Left cardiac atrium (tissue), 4 donors: ENCODE measurements around the gene OR12D1. TPM values are rescaled to one million over a fixed set of nuclear protein-coding genes. Genes with fewer than 3 reads are reported as not detected.
"Not testable (repeated sequence)": the region's sequence is repeated elsewhere in the genome, so short reads cannot be mapped to it uniquely, and the experiment has no call there.

Experiments
- ATAC-seq, 2 donors: fragments of 200-7000 bp; cut with Tn5 transposase; one replicate each; pipeline ENCODE4 v1.9.1; 2020; ENCODE audit warnings: mild to moderate bottlenecking in 2 of 2, moderate library complexity in 2 of 2
- DNase-seq: peaks from one replicate; pipeline ENCODE4 v3.0.0-alpha.2; 2020
- intact Hi-C, 2 donors: fragments of 100-400 bp; cut with DNase I; formaldehyde crosslinking; loops; one replicate each; pipeline versions ENCODE4 v1.14.1 to v1.15.1; 2022 to 2023
- long read RNA-seq: library from polyadenylated mRNA; unstranded; transcript quantifications from one replicate; pipeline ENCODE4 v2.0.0, GENCODE V29; 2021
- total RNA-seq, 2 donors: library from RNA; stranded (reverse); fragmentation: NEBNext Ultra II Directional; extraction: Animal tissue kit (Norgen Biotek cat#: 25700); gene quantifications; one replicate each; pipeline ENCODE4 v1.2.1, GENCODE V29; 2021
- donor health status: DM: no; HTN: yes; CAD: no.
- donor health status: DM: no; HTN: yes; CAD: no; lungs with severe emphysema.
- donor health status: DM: yes; HTN: yes; CAD: no.
- donor health status: Dilated cardiomyopathy.

Gene OR12D1
- not detected for total RNA-seq
- long read RNA-seq = 0 reads

DNA sequence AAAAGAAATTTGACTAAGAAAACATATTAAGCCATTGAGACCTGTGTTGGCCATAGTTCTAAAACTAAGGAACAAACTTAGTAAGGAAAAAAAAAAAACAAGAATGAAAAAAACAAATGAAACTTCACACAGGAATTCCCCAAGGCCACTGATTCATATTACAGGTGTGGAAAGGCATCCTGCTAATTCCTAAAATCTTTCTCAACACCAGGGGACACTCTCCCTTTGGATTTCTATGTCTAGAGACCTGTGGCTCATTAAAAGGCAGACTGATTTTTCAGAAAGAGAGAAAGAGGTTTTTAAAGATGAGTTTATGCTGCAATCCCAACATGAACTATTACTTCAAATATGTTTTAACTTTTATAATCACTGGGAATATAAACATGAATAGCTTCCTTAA, at the start of gene OR12D1:
Gene OR12D1, plus strand, starts transcription at position 341 of the 400 bp plus-strand sequence.
- intact Hi-C loops = no loop called here
- no peak for ATAC-seq
- no peak for DNase-seq

- ATAC-seq = no peak
These were observed 46.0 kb upstream of the OR12D1 start, which contains the start of gene OR5V1 for GRCh38 chr6:29368765-29369164. Gene OR5V1 (minus strand): TSS chr6:29368865. CDS start chr6:29356195, 12,670 bp downstream.

GRCh38 chr6:29375191-29375590, 39.5 kb upstream of the OR12D1 start, which contains the start of gene OR12D3:
Gene OR12D3 (minus strand): TSS chr6:29375291. CDS start chr6:29375287, 4 bp downstream.
- ATAC-seq (no peak), DNase-seq (no peak)
- intact Hi-C loops = no loop called here

More at GRCh38 chr6:29368765-29369164, 46.0 kb upstream of the OR12D1 start, which contains the start of gene OR5V1:
- intact Hi-C loops = no loop called here
- DNase-seq = no peak

- DNase-seq (no peak), ATAC-seq (no peak)
- intact Hi-C loops = no loop called here
These were observed 38.7 kb upstream of the OR12D1 start for GRCh38 chr6:29376003-29376402.

DNA sequence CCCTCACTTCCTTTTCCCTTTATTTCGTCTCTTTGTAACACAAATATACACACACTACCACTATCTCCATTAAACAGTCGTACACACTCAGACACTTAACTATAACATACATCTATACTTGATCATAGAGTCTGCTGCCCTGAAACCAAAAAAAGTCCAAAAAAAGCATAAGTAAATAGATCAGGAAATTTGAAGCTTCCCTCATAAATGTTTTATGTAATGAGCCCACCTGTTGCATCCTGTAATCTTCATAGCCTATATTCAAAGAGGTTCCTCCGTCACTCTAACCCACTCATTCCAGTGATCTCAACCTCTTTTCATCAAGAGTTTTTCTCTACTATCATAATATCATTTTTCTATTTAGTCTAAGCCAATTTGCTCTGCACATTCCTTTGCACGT, 26.2 kb upstream of the OR12D1 start:
- intact Hi-C loops = no loop called here
- no peak for ATAC-seq
- no peak for DNase-seq

DNA sequence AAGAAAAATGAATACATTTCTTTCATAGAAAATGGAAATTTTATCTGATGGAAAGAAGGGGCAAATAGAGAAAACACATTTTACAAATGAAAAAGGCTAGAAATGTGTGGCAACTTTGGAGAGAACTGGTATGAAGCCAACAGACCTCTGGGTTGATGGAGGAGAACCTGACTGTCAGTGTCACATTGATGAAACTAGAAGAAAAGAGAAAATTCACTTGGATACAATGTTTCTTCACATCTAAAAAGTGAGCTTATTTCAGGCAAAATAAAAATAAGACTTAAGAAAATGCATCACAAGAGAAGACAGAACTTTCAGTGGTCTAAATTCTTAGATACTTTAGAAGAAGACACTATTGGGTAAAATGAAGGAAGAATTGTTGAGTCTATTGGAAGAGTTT, 19.4 kb upstream of the OR12D1 start, which contains the start of gene OR12D2:
Gene OR12D2, plus strand, starts transcription at position 301 of the 400 bp plus-strand sequence. CDS start 1,069 bp downstream, outside the sequence.
- ATAC-seq (no peak), DNase-seq (no peak)
- intact Hi-C loops = no loop called here

DNA sequence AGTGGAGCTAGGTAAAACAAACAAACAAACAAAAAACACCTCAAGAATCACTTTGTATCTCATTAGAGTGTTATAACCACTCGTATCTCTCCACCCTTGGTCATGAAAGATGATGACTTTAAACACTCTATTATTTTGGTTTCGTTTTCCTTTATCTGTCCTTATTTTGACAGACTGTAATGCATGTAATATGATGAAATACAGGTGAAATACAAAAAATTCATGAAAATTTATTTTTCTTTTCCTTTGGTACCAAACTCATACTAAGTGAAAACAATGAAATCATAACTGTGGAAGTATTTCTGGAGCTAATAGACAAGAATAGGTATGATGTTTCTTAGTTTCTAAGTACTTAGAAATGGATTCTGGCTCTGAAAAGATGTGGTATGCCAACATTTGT, 15.2 kb upstream of the OR12D1 start:
- ATAC-seq = no peak
- intact Hi-C loops = no loop called here
- DNase-seq = no peak

DNA sequence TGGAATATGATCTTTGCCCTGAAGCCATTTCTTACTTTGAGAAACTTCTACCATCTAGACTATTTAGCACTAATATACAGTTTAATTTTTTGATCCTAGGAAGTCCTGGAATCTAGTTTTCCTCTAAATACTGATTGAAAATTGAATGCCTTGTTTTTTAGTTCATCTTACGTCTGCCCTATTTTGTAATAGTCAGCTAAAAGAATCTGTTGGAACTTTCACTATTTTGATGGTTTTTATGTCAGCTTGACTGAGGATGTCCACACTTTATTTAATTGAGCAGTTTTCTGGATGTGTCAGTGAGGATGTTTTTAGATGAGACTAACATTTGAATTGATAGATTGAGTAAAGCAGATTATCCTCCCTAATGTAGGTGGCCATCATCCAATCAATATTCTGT, 10.9 kb upstream of the OR12D1 start:
- ATAC-seq (no peak), DNase-seq (no peak)
- intact Hi-C loops = no loop called here

DNA sequence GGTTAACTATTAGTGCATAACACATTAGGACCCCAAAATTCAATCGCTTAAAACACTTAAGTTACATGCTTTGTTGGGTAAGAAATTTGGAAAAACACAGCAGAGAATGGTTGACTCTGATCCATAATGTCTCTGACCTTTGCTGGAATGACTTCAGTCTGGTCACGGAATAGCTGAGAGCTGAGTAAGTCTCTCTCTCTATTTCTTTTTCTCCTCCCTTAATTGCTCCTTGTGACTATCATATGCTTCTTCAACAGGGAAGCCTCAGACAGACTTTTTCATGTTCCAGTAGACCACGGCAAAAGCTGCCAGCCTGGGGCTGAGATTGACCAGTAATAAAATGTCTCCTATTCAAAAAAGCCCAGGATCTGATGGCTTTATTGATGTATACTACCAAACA, 4.8 kb downstream of the OR12D1 start:
- intact Hi-C loops = no loop called here
- no peak for ATAC-seq
- no peak for DNase-seq

DNA sequence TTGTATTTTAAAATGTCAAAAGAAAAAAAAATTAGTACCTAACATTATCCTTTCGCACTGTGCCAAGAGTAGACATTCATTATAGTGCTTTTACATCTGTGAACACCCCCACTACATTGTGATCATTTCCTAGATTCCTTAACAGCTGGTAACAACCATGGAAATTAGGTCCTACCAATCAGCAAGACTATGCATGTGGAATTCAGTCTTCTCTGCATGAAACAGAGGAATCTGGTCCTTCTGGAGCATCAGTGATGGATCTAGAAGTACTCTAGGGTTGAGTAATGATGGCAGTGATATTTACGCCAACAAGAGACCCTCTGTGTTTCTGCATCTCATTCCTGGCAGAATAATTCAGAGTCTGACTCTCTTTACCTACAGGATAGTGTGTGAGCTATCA, 9.4 kb downstream of the OR12D1 start:
- no peak for ATAC-seq

DNA sequence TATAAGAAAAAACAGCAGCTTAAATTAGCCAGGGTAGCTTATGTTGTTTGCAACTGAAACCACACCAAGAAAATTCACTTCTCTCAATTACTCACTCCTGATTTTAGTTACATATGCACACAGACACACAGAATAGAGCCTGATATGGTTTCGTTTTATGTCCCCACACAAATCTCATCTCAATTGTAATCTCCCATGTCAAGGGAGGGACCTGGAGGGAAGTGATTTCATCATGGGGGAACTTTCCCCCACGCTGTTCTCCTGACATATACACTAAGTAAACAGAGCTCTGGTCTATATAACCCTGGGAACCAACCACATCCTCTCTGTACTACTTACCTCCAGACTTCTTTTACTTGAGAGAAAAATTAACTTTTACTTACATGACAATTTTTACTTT, 9.8 kb downstream of the OR12D1 start:
- ATAC-seq (no peak), DNase-seq (no peak)
- intact Hi-C loops = no loop called here

More for the DNA sequence above, 9.4 kb downstream of the OR12D1 start:
- DNase-seq = no peak
- intact Hi-C loops = no loop called here

DNA sequence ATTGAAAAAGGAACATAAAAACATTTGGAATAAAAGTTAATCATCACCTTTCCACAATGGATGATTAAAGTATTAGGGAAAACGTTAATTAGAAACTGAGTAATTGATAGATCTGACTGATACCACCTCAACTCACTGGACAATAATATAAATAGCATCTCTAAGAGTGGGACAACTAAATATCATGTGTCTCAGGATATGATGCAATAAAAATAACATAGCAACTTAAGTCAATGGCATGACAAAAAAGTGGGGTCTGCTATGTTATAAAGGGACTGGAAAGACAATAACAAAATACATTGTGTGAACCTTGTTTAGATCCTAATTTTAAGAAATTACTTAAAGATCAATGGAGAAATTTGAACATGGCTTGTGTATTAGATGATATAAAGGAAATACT, 10.3 kb downstream of the OR12D1 start:
- ATAC-seq (no peak), DNase-seq (no peak)
- intact Hi-C loops = no loop called here

DNA sequence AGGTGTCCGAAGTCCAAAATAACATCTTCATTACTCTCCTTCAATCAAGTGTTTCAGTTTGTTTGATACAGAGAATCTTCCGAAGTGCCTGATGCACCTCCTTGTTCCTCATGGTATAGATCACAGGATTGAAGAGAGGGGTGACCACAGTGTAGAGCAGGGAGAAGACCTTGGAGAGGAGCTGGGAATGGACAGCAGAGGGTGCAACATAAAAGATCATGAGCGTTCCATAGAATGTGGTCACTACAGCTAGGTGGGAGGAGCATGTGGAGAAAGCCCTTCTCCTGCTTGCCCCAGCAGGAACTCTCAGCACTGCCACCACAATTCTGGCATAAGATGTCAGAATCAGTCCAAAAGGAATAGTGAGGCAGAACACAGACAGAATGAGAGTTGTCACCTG, 11.9 kb downstream of the OR12D1 start:
- intact Hi-C loops = no loop called here
- DNase-seq = no peak
- ATAC-seq = no peak

GRCh38 chr6:29436730-29437129, 22.0 kb downstream of the OR12D1 start:
- ATAC-seq, intact Hi-C loops, DNase-seq: not testable (repeated sequence)

DNA sequence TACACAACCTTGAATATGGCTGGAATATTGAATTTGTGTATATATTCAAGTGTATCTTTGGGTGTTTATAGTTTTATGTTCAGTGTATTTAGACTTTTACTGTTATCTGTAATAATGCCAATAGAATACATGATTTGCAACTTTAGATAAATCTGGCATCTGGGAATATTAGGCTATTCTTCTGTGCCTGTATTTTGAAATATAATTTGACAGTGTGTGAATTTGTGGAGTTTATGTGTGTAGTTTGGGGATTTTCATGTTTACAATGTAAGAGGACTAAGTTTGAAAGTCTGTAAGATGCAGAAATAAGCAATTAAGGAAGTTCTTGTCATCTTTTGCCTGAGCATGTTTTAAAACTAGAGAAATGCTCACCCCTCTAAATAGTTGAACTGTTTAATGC, 24.3 kb downstream of the OR12D1 start, which contains the start of gene OR10C1:
Gene OR10C1, plus strand, starts transcription at position 301 of the 400 bp plus-strand sequence. CDS start 710 bp downstream, outside the sequence.
- DNase-seq = no peak
- intact Hi-C loops = no loop called here
- ATAC-seq = no peak

GRCh38 chr6:29442719-29443118, 28.0 kb downstream of the OR12D1 start:
- ATAC-seq = no peak
- intact Hi-C loops = no loop called here
- no peak for DNase-seq

- DNase-seq, intact Hi-C loops, ATAC-seq: not testable (repeated sequence)
These were observed 29.3 kb downstream of the OR12D1 start for GRCh38 chr6:29444031-29444430.

DNA sequence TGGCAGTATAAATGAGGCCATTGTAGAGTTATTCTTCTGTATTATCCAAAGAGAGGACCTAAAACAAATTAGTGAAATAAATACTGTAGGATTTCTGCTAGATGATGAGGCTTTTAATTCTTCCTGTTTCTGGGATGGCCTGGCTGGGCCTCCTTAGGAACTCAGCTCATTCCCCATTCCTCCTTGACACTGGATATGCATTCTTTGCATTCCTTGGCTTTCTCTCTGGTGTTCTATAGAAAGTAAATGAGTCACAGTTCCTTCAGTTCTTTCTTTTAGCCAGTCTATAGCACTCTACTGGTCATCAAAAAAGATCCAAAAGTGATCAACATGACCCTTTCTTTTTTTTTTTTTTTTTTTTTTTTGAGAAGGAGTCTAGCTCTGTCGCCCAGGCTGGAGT, 32.9 kb downstream of the OR12D1 start:
- DNase-seq = no peak
- intact Hi-C loops = no loop called here
- ATAC-seq = no peak

- DNase-seq (no peak), ATAC-seq (no peak)
- intact Hi-C loops = no loop called here
These were observed 36.9 kb downstream of the OR12D1 start for GRCh38 chr6:29451471-29452193.

- no peak for ATAC-seq
- intact Hi-C loops = no loop called here
- DNase-seq = no peak
These were observed 42.2 kb downstream of the OR12D1 start, which contains the start of the genes OR11A1 and OR2H1 for GRCh38 chr6:29456971-29457370. Gene OR11A1 (minus strand): TSS chr6:29457071. CDS start chr6:29427641, 29,430 bp downstream. Gene OR2H1 (plus strand): TSS chr6:29457155. CDS start chr6:29461770, 4,615 bp downstream.
